Activated T-cell treated with anti-CD3 and anti-CD28 coated beads, Interleukin-2, amount 50 U/mL, for 24 hours (primary cell): Measurements from ENCODE around the gene OSBP.

Experiments used
- DNase-seq: peaks from one replicate; pipeline ENCODE4 v3.0.0-alpha.2; 2020
- H3K27ac Mint-ChIP-seq: 2 replicates; pipeline ENCODE4 v1.8.0; 2020; ENCODE audit warnings: mild to moderate bottlenecking, mixed read lengths
- H3K27me3 Mint-ChIP-seq: 2 replicates; pipeline ENCODE4 v1.8.0; 2020; ENCODE audit warnings: mixed read lengths
- H3K36me3 Mint-ChIP-seq: 2 replicates; pipeline ENCODE4 v1.8.0; 2020; ENCODE audit warnings: low read depth, mixed read lengths
- H3K4me1 Mint-ChIP-seq: 2 replicates; pipeline ENCODE4 v1.8.0; 2020; ENCODE audit warnings: low read depth, mixed read lengths
- H3K4me3 Mint-ChIP-seq: 2 replicates; pipeline ENCODE4 v1.8.0; 2020; ENCODE audit warnings: mild to moderate bottlenecking, moderate library complexity, mixed read lengths
- H3K9me3 Mint-ChIP-seq: 2 replicates; pipeline ENCODE4 v1.8.0; 2020; ENCODE audit warnings: mixed read lengths

The OSBP gene

DNA sequence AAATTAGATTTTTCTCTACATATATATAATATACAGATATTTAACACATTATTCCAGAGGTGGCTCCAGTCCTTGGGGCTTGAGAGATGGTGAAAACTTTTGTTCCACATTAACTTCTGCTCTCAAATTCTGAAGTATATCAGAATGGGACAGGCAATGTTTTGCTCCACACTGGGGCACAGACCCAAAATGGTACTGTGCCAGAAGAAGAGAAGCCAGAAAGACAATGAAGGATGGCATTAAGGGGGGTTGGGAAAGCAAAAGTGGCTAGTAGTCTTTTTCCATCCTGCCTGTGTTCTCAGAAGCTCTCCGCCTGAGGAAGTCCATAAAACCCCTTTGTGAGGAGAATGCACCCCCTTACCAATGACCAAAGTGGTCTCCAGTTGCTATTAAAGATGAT, 40.1 kb downstream of the OSBP start:
- DNase-seq = no peak
- H3K27me3 Mint-ChIP-seq = no peaks in the 10 kb centered on the region
- H3K36me3 Mint-ChIP-seq = peaks cover 67% of the 10 kb centered on the region
- no peak overlapping the region for H3K4me3 Mint-ChIP-seq
- H3K4me1 Mint-ChIP-seq = no peaks in the 10 kb centered on the region
- no peak overlapping the region for H3K27ac Mint-ChIP-seq
- no peaks in the 10 kb centered on the region for H3K9me3 Mint-ChIP-seq

DNA sequence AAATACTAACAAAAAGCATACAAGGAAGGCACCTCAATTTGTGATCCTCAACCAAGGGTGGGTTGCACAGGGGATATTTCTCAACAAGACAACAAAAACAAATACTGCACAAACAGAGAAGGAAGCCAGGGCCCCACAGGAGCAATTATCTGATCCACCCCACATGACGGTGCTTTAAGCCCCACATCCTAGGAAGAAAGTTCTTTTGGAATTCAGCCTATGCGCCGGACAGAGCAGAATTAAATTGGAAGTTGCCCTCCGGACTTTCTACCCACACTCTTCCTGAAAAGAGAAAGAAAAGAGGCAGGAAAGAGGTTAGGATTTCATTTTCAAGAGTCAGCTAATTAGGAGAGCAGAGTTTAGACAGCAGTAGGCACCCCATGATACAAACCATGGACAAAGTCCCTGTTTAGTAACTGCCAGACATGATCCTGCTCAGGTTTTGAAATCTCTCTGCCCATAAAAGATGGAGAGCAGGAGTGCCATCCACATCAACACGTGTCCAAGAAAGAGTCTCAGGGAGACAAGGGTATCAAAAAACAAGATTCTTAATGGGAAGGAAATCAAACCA, 40.6 kb downstream of the OSBP start:
- DNase-seq = no peak
- Mint-ChIP-seq H3K4me3 (no peak overlapping the region), H3K9me3 (no peaks in the 10 kb centered on the region), H3K4me1 (no peaks in the 10 kb centered on the region), H3K36me3 (peaks cover 62% of the 10 kb centered on the region), H3K27ac (peak overlapping the region; percentile 2), H3K27me3 (no peaks in the 10 kb centered on the region)

DNA sequence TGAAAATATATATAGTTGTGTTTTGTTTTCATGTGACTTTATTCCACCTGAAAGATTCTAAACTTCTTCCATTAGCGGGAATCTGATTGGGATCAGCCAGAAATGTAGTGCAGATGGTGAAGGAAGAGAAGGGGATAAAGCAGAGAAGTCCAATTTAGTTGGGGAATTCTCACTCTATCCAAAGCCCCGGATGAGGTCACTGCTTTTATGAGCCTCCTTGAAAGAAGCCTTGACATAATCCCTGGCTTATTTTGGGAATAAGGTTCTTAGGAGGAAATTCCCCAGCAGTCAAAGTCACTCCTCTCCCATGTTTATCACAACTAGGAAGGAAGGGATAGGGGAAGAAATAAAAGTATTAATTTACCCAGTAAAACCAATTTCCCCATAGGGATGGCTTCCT, 41.1 kb downstream of the OSBP start:
- Mint-ChIP-seq H3K27ac (peak overlapping the region; percentile 2), H3K9me3 (no peaks in the 10 kb centered on the region), H3K36me3 (peaks cover 57% of the 10 kb centered on the region), H3K4me1 (no peaks in the 10 kb centered on the region), H3K4me3 (no peak overlapping the region), H3K27me3 (no peaks in the 10 kb centered on the region)
- no peak for DNase-seq

DNA sequence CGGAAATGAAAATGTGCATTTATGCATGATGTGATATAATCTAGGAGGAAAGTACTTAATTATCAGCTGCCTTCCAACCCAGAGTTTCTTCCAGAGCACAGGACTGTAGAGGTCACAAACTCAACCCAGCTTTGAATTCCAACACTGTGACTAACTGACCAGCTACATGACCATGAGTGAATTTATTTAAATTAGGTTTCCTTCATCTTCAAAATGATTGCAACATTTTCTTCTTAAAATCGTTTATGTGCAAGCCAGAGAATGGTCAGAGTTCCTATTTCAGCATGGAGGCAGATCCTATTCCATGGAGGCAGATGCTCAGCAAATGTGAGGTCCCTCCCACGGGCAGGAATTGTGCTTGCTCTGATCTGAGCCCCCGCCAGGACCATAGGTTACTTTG, 42.4 kb downstream of the OSBP start:
- no peak overlapping the region for H3K27ac Mint-ChIP-seq
- no peaks in the 10 kb centered on the region for H3K9me3 Mint-ChIP-seq
- no peak overlapping the region for H3K4me3 Mint-ChIP-seq
- no peak for DNase-seq
- H3K4me1 Mint-ChIP-seq = no peaks in the 10 kb centered on the region
- H3K27me3 Mint-ChIP-seq = no peaks in the 10 kb centered on the region
- H3K36me3 Mint-ChIP-seq = peaks cover 44% of the 10 kb centered on the region

DNA sequence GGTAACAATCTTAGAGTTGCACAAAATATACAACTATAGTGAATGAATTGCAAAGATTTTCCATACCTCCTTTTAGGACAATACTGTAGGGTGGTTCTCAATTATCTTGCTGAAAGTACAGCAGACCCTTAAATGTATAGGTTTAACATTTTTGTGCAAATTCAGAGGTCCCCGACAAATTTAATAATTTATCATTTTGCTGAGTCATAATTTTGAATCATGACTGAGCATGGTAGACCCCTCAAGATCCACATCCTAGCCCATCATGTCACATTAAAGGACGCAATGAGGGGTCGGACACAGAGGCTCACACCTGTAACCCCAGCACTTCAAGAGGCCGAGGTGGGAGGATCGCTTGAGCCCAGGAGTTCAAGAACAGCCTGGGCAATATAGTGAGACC, 43.5 kb downstream of the OSBP start:
- no peak overlapping the region for H3K4me3 Mint-ChIP-seq
- H3K9me3 Mint-ChIP-seq = no peaks in the 10 kb centered on the region
- H3K27me3 Mint-ChIP-seq = no peaks in the 10 kb centered on the region
- H3K27ac Mint-ChIP-seq = no peak overlapping the region
- peaks cover 34% of the 10 kb centered on the region for H3K36me3 Mint-ChIP-seq
- no peak for DNase-seq
- no peaks in the 10 kb centered on the region for H3K4me1 Mint-ChIP-seq

DNA sequence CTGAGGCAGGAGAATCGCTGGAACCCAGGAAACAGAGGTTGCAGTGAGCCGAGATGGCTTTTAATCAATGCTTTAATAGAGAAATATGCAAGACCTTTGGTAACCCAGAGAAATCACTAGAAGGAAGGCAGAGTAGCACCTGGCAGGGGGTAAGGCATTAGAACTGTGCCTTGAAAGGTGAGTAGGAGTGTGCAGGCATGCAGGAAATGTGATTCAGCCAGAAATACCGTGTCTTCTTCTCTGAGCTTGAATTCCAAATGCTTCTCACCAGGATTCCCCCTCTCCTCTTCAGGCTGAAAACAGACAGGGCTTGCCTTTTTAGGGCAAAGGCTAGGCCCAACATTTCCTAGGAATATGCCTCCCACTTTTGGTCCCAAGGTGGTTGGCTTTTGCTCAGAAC, 53.3 kb downstream of the OSBP start:
- Mint-ChIP-seq H3K4me1 (peaks cover 46% of the 10 kb centered on the region), H3K36me3 (peaks cover 5% of the 10 kb centered on the region), H3K27ac (peak overlapping the region; percentile 41), H3K9me3 (no peaks in the 10 kb centered on the region), H3K27me3 (peaks cover 2% of the 10 kb centered on the region), H3K4me3 (no peak overlapping the region)
- DNase-seq = no peak

DNA sequence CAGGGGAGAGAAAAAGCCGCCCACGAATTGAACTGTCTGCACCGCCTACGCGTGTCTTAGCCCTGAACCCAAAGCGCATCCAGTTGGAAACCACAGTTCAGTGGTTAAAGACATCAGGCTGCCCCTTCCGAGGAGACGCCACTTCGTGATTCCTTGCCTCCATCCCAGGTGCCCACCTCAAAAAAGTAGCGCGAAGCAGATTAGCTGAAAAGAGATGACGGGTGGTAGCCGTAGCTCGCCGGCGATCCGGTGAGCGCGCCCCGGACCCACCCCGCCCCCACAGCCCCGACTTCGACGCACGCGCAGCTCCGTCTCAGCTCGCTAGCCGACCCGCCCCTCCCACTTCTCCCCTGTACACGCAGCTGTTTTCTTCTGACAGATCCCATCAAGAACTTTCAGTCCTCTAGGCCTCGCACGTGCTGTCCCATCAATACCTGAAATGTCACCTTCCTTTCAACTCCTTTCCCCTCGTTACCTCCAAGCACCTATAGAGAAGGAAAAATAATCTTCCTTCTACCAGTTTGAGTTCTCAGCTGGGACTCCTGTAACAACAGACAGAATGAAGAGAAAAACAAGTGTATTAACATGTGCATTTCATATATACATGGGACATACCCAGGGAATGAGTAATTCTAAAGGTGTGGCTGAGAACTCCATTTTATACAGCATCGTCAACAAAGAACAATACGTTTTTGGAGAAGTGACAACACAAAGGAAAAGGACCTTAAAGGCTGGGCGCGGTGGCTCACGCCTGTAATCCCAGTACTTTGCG, 54.7 kb downstream of the OSBP start:
- H3K27me3 Mint-ChIP-seq = peaks cover 2% of the 10 kb centered on the region
- peak overlapping the region; percentile 86 for H3K4me3 Mint-ChIP-seq
- H3K9me3 Mint-ChIP-seq = no peaks in the 10 kb centered on the region
- peaks cover 56% of the 10 kb centered on the region for H3K4me1 Mint-ChIP-seq
- peaks cover 5% of the 10 kb centered on the region for H3K36me3 Mint-ChIP-seq
- peak; percentile 86 for DNase-seq
- H3K27ac Mint-ChIP-seq = peak overlapping the region; percentile 99

DNA sequence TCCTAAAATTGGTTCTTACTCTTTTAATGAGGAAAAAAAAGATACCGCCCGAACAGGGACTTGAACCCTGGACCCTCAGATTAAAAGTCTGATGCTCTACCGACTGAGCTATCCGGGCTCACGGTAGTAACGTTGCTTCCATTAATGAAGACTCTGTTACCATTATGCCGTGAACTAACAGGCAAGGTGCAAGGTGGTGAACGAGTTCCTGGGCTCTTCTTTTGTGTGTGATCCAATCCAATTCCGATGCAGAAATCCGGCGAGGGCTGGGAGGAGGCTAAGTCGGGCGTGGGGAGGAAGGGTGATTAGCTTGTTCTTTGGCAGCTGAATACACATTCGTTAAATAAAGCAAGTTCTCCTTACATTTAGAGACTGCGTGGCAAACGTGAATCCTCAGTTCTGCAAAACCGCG, 55.3 kb downstream of the OSBP start:
- Mint-ChIP-seq H3K4me3 (peak overlapping the region; percentile 86), H3K36me3 (peaks cover 5% of the 10 kb centered on the region), H3K9me3 (no peaks in the 10 kb centered on the region), H3K4me1 (peaks cover 58% of the 10 kb centered on the region), H3K27me3 (peaks cover 2% of the 10 kb centered on the region), H3K27ac (peak overlapping the region; percentile 99)
- peak; percentile 80 for DNase-seq

DNA sequence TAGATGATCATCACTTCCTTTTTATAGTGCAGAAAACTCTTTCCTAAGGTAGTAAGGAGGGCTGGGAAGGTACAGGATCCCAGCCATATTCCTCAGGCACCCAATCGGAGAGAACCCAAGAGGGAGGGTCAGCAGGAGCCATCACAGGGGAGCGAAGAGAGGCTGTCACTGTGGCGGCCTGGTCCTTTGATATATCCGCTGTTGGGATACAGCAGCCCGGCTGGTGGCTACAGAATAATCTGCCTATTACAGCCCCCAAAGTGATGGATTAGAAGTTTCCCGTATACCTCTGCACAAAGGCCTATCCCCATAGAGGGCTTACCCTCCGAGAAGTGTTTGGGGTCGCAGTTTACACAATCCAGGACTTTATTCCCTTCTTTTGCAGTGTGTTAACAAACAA, 55.7 kb downstream of the OSBP start:
- peaks cover 5% of the 10 kb centered on the region for H3K36me3 Mint-ChIP-seq
- H3K9me3 Mint-ChIP-seq = no peaks in the 10 kb centered on the region
- H3K4me1 Mint-ChIP-seq = peaks cover 59% of the 10 kb centered on the region
- H3K27me3 Mint-ChIP-seq = peaks cover 2% of the 10 kb centered on the region
- peak overlapping the region; percentile 99 for H3K27ac Mint-ChIP-seq
- peak overlapping the region; percentile 86 for H3K4me3 Mint-ChIP-seq
- DNase-seq = no peak

DNA sequence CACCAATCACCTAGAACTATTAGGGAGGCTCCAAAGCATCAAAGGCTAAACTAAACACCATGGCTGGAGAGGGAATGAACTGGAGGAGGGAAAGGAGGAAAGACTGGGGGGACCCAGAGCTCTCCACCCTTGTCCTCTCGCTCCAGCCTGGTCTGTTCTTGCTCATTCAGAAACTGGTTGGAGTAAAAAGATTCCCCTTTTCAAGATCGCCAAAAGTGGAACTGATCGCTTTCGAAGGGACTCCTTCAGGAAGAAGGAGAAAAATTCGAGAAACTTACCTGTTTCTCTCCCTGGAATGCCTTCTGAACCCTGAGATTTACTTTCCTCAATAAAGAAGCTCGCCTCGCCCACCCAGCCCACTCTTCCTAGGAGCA, 57.3 kb downstream of the OSBP start:
- Mint-ChIP-seq H3K27ac (no peak overlapping the region), H3K9me3 (no peaks in the 10 kb centered on the region), H3K27me3 (peaks cover 2% of the 10 kb centered on the region), H3K4me1 (peaks cover 62% of the 10 kb centered on the region), H3K4me3 (peak overlapping the region; percentile 78), H3K36me3 (peaks cover 5% of the 10 kb centered on the region)
- DNase-seq = no peak

DNA sequence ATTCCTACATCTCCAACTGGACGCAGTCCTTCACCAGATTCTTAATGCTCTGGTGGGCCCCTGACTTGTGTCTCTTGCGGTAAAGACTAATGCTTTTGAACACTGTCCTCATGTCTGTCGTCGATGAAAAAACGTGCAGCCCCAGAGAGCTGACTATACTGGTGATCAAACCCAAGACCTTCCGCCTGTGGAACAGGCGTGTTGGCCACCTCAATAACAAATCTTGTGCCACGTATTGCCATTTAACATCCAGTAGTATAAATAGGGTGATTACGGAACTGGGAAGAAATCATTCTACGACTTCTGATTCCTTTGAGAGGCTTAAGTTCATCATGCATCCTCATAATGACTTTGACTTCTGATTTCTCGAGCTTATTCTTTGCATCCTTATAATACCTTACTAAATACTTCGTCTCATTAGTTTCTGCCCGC, 58.6 kb downstream of the OSBP start:
- peaks cover 2% of the 10 kb centered on the region for H3K27me3 Mint-ChIP-seq
- H3K9me3 Mint-ChIP-seq = no peaks in the 10 kb centered on the region
- peaks cover 60% of the 10 kb centered on the region for H3K4me1 Mint-ChIP-seq
- peak overlapping the region; percentile 94 for H3K27ac Mint-ChIP-seq
- H3K4me3 Mint-ChIP-seq = peak overlapping the region; percentile 78
- peaks cover 5% of the 10 kb centered on the region for H3K36me3 Mint-ChIP-seq
- DNase-seq = no peak

DNA sequence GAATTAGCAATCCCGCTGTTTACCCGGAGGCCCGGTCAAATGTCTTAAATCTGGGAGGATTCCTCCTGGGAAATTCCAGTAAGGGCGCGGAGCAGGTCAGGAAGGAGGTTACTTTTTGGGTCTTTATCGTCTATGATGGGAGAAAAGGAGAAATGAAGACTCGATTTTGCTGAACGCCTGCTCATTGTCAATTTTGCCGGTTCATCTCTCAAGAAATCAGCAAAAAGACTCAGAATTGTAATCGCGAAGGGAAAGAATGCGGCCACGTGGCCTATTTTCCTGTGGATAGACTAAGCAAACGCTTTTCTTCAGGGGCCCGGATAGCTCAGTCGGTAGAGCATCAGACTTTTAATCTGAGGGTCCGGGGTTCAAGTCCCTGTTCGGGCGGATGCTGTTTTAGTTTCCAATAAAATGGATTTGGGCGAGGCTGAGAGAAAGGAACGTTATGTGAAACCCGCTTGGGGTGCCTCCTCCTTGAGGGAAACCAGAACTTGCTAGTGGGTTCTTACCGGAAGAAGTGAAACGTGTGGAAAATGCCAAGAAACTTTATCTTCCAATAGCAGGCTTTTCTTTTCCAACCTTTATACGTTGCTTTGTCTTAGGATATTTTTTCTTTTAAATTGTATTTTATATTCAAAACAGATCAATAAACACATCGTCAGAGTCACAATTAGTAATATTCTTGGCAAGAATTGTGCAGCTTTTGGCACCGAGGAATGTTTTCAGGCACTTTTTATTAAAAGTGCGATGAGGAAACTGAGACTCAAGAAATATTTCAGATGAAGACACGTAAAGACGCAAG, 59.3 kb downstream of the OSBP start:
- Mint-ChIP-seq H3K36me3 (peaks cover 5% of the 10 kb centered on the region), H3K4me3 (peak overlapping the region; percentile 78), H3K27ac (peak overlapping the region; percentile 94), H3K27me3 (peaks cover 2% of the 10 kb centered on the region), H3K4me1 (peaks cover 60% of the 10 kb centered on the region), H3K9me3 (no peaks in the 10 kb centered on the region)
- peak; percentile 90 for DNase-seq

DNA sequence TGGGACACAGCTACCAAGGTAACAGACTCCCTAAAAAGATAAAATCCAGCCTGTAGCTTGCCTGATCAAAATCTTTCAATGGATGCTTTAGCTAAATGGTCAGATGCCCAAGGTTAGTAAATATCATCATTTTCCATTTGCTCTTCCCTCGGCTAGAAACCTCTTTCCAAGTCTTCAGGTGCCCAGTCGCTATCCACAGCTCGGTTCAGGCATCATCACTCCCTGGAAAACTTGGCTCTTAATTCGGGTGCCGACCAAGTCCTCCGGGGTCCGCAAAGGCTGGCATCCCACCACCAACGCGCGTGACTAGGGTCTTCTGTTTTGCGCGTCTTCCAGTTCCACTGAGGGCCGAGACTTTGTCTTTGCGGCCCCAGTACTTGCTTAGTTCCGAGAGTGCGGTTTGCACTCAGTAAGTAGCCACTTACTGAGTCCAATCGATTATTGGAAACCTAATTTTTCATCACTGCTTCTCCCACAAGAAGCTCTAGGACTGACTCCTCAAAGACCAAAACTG, 59.9 kb downstream of the OSBP start:
- H3K9me3 Mint-ChIP-seq = no peaks in the 10 kb centered on the region
- peak overlapping the region; percentile 78 for H3K4me3 Mint-ChIP-seq
- H3K27me3 Mint-ChIP-seq = peaks cover 3% of the 10 kb centered on the region
- DNase-seq = no peak
- peak overlapping the region; percentile 94 for H3K27ac Mint-ChIP-seq
- H3K4me1 Mint-ChIP-seq = peaks cover 60% of the 10 kb centered on the region
- H3K36me3 Mint-ChIP-seq = peaks cover 5% of the 10 kb centered on the region

DNA sequence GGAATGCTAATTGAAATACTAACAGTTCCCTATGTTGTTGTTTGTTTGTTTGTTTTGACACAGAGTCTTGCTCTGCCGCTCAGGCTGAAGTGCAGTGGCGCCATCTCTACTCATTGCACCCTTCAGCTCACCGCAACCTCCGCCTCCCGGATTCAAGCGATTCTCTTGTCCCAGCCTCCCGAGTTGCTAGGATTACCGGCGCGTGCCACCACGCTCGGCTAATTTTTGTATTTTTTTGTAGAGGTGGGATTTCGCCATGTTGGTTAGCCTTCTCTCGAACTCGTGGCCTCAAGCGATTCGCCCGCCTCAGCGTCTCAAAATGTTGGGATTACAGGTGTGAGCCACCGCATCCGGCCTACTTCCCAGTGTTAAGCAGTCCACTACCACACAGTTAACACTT, 62.3 kb downstream of the OSBP start:
- DNase-seq = no peak
- H3K36me3 Mint-ChIP-seq = peaks cover 1% of the 10 kb centered on the region
- peaks cover 3% of the 10 kb centered on the region for H3K27me3 Mint-ChIP-seq
- no peaks in the 10 kb centered on the region for H3K9me3 Mint-ChIP-seq
- H3K27ac Mint-ChIP-seq = no peak overlapping the region
- peaks cover 59% of the 10 kb centered on the region for H3K4me1 Mint-ChIP-seq
- H3K4me3 Mint-ChIP-seq = no peak overlapping the region

DNA sequence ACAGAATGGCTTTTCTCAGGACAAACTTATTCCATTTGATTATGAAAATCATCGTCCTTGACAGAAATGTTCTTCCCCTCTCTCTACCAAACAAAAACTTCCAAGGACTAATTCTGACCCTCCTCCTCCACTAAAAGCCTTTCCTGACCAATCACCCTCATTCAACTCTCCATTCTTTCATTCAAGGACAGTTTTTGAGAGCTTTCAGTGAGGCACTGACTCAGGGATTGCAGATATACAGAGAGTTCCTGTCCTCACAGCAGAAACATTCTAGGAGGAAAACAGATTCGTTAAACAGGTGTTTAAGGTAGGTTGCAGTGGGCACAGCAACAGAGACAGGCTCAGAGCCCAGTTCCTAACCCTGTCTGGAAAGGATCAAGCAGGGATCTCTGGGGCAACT, 62.7 kb downstream of the OSBP start:
- H3K36me3 Mint-ChIP-seq = peaks cover 1% of the 10 kb centered on the region
- H3K4me1 Mint-ChIP-seq = peaks cover 58% of the 10 kb centered on the region
- H3K27ac Mint-ChIP-seq = no peak overlapping the region
- no peak overlapping the region for H3K4me3 Mint-ChIP-seq
- no peaks in the 10 kb centered on the region for H3K9me3 Mint-ChIP-seq
- peaks cover 3% of the 10 kb centered on the region for H3K27me3 Mint-ChIP-seq
- no peak for DNase-seq
